ENCODE results near the gene FANCI.

Gene FANCI

DNA sequence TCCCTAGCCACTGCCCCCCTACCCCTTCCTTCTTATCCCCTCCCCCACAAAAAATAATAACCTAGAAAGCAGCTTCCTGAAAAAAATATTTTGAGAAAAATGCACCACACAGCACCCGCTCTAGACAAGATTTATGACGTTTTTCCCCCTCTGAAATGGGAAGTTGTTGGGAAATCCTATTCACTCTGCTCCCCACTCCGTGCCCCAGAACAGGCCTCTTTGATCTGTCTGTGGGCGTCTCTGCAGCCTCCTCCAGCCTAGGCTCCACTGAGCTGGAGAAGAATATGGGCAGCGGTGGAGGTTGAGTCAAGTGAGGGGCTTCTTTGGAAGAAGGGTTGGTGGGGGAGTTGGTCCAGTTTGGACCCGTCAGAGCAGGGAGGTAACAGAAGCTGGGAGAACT is 119.4 kb downstream of the FANCI start:
- no peak for DNase-seq

DNA sequence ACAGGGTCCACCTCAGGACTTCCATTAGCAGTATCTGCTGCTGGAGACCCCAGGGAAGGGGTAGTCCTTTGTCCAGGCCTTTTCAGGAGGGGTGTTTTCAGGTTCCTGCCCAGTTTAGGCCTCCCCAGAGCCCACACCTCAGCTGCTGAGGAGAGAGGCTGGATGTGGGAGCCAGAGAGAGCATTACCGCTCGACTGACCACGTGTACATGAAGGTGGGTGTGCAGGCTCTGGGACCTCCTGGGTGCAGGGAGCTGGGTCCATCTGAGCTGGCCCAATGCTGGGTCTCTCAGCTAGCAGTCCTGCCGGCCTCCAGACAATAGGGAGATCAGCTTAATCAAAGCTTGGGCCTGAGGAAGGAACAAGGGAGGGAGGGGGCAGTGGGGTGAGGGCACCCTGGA is 120.0 kb downstream of the FANCI start:
- no peak for DNase-seq

- no peak for DNase-seq
Observed at GRCh38 chr15:89364341-89364740, 120.6 kb downstream of the FANCI start.

DNA sequence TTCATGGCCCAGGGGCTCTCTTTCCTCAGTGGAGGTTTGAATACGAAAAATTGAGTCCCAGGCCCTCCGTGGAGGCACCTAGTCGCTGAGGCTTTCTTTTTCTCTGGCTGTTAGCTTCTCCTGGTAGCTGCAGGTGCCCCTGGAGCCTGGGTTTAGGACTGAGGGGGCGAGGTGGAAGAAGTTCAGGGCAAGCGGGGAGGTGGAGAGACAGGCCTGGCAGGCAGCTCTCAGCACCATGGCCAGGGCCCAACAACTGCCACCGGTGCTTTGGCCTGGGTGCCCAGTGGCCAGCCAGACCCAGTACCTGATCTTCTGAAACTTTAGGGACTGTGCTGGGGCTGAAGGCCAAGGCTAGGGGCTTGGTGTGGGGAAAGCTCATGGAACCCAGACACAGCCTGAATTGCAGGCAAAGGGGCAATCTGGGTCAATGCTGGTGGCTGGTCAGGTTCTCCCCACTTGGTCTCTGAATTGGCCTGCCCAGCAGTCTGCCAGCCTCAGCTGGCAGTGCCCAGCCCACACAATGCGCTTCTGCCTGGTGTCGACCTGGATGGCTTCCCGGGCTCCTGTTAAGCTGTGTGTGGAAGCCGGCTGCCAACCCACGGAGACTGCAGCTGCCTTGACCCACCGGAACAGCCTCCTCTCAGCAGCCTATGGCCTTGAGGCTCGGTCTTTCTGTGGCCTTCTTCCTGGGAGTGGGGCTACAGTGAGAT is 121.1 kb downstream of the FANCI start:
- DNase-seq = no peak

DNA sequence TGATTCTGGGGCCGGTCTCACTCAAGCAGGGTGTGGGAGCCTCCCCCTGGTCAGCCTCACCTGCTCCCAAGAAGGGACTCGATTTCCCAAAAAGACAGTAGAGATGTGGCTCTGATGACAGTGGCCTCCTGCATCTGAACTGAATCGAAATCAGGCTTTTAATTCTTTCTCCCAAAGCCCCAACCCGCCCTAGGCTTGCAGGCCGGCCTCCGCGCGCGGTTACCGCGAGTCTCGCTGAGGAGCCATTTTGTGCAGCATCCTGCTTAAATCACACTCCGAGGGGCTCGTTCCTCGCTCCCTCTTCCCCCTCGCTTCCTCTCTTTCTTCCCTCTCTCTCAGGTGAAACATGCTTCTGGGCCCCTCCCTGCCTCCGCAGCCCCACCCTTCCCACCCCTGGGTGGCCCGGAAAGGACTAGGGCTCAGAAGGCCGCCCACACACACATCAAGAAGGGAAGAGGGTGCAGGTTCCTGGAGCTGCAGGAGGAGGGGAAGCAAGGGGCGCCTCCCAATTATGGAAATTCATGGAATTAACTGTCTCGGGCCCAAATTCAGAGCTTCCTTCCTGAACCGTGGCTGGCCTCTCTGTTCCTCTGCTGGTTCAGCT is 121.8 kb downstream of the FANCI start:
- DNase-seq = no peak

Data from stimulated activated CD4-positive, alpha-beta T cell treated with anti-CD3 and anti-CD28 coated beads, Interleukin-2, amount 100 ng/mL, for 48 hours (primary cell).